Kidney tubule cell (primary cell): ENCODE results near the gene SYT1.

Source experiments
- DNase-seq: peaks from one replicate; pipeline ENCODE4 v3.0.0-alpha.2; 2018; ENCODE audit warnings: low spot score

The SYT1 gene

GRCh38 chr12:79441534-79441933 lies 577.0 kb downstream of the SYT1 start:
- peak; percentile 42 for DNase-seq

GRCh38 chr12:79442396-79442795 lies 577.8 kb downstream of the SYT1 start:
- DNase-seq: no peak

- peak; percentile 42 for DNase-seq
Measured at GRCh38 chr12:79444089-79444488, 579.5 kb downstream of the SYT1 start.

- DNase-seq: no peak
Measured at GRCh38 chr12:79448816-79449215, 584.2 kb downstream of the SYT1 start.

- no peak for DNase-seq
Measured at GRCh38 chr12:79451365-79451764, 586.8 kb downstream of the SYT1 start.

- peak; percentile 93 for DNase-seq
Measured at GRCh38 chr12:79451978-79452377, 587.4 kb downstream of the SYT1 start.

GRCh38 chr12:79452906-79453305 lies 588.3 kb downstream of the SYT1 start:
- DNase-seq: no peak

GRCh38 chr12:79453820-79454219 lies 589.2 kb downstream of the SYT1 start:
- no peak for DNase-seq

GRCh38 chr12:79454338-79454843 lies 589.8 kb downstream of the SYT1 start:
- peak; percentile 63 for DNase-seq

GRCh38 chr12:79455286-79455685 lies 590.7 kb downstream of the SYT1 start:
- DNase-seq: no peak

GRCh38 chr12:79482323-79482722 lies 617.7 kb downstream of the SYT1 start:
- DNase-seq: no peak

- DNase-seq: no peak
Measured at GRCh38 chr12:79482921-79483320, 618.3 kb downstream of the SYT1 start.

GRCh38 chr12:79486154-79486553 lies 621.6 kb downstream of the SYT1 start:
- DNase-seq: no peak

GRCh38 chr12:79487386-79488110 lies 623.0 kb downstream of the SYT1 start:
- DNase-seq: no peak
